GM23338 (cell line): Measurements from ENCODE around the gene PIKFYVE. TPM values are rescaled to one million over a fixed set of nuclear protein-coding genes. Genes with fewer than 3 reads are reported as not detected.

ENCODE experiments used
- ATAC-seq: fragments of 200-7000 bp; cut with Tn5 transposase; 3 replicates; pipeline ENCODE4 v1.9.1; 2020
- DNase-seq: peaks from one replicate; pipeline ENCODE4 v3.0.0-alpha.2; 2015; ENCODE audit warnings: low spot score
- H2AFZ ChIP-seq: fragments of 200-600 bp; sonication (generic); 2 replicates; pipeline ENCODE4 v1.8.0; 2016; ENCODE audit warnings: antibody characterized with exemption, mild to moderate bottlenecking, moderate library complexity
- H3F3A ChIP-seq: fragments of 200-600 bp; sonication (generic); replicated peaks from 2 replicates; pipeline ENCODE4 v1.8.0; 2017; ENCODE audit warnings: antibody characterized with exemption, mixed run types, low read depth
- H3K27ac ChIP-seq: fragments of 200-600 bp; sonication (generic); 2 replicates; pipeline ENCODE4 v1.6.1; 2016; ENCODE audit warnings: low read depth
- H3K27me3 ChIP-seq: fragments of 200-600 bp; sonication (generic); 2 replicates; pipeline ENCODE4 v1.8.0; 2016; ENCODE audit warnings: mild to moderate bottlenecking, mixed run types, moderate library complexity; ENCODE audit not compliant: insufficient read depth
- H3K36me3 ChIP-seq: fragments of 200-600 bp; sonication (generic); 2 replicates; pipeline ENCODE4 v1.8.0; 2016; ENCODE audit warnings: mild to moderate bottlenecking; ENCODE audit not compliant: insufficient read depth
- H3K4me1 ChIP-seq: fragments of 200-600 bp; sonication (generic); 2 replicates; pipeline ENCODE4 v1.8.0; 2016; ENCODE audit warnings: mild to moderate bottlenecking, moderate library complexity; ENCODE audit not compliant: insufficient read depth
- H3K4me2 ChIP-seq: fragments of 200-600 bp; sonication (generic); 2 replicates; pipeline ENCODE4 v1.7.1; 2017; ENCODE audit warnings: mixed run types
- H3K4me3 ChIP-seq: fragments of 200-600 bp; sonication (generic); 2 replicates; pipeline ENCODE4 v1.6.1; 2016; ENCODE audit warnings: mixed run types
- H3K79me2 ChIP-seq: fragments of 200-600 bp; sonication (generic); replicated peaks from 2 replicates; pipeline ENCODE4 v1.8.0; 2017; ENCODE audit warnings: mild to moderate bottlenecking; ENCODE audit not compliant: insufficient read depth
- H3K9me2 ChIP-seq: fragments of 200-600 bp; sonication (generic); 2 replicates; pipeline ENCODE4 v1.8.0; 2017; ENCODE audit not compliant: insufficient read depth
- H4K20me1 ChIP-seq: fragments of 200-600 bp; sonication (generic); replicated peaks from 2 replicates; pipeline ENCODE4 v1.8.0; 2017; ENCODE audit warnings: mild to moderate bottlenecking; ENCODE audit not compliant: insufficient read depth
- H3K27ac Mint-ChIP-seq: 2 replicates; pipeline ENCODE4 v1.8.0; 2020; ENCODE audit warnings: inconsistent platforms, mild to moderate bottlenecking, moderate library complexity, mixed read lengths
- H3K27me3 Mint-ChIP-seq: 3 replicates; pipeline ENCODE4 v1.8.0; 2022; ENCODE audit warnings: low read depth, mild to moderate bottlenecking, moderate library complexity, mixed read lengths, inconsistent platforms; ENCODE audit not compliant: insufficient read depth, poor library complexity
- H3K36me3 Mint-ChIP-seq: 3 replicates; pipeline ENCODE4 v1.8.0; 2021; ENCODE audit warnings: low read depth, mild to moderate bottlenecking, inconsistent platforms, moderate library complexity, mixed read lengths
- H3K4me1 Mint-ChIP-seq: 3 replicates; pipeline ENCODE4 v1.8.0; 2020; ENCODE audit warnings: mild to moderate bottlenecking, inconsistent platforms, mixed read lengths
- H3K4me3 Mint-ChIP-seq: 3 replicates; pipeline ENCODE4 v1.8.0; 2021; ENCODE audit warnings: moderate library complexity, mild to moderate bottlenecking, inconsistent platforms, mixed read lengths
- H3K9me3 Mint-ChIP-seq: 3 replicates; pipeline ENCODE4 v1.8.0; 2020; ENCODE audit warnings: moderate library complexity, mild to moderate bottlenecking, inconsistent platforms, mixed read lengths
- CREB1 ChIP-seq: fragments of 250-450 bp; sonication (Bioruptor Pico); IDR thresholded peaks from 2 replicates; pipeline ENCODE4 v1.5.0; 2020; ENCODE audit warnings: low read depth, mild to moderate bottlenecking, moderate library complexity
- EZH2 ChIP-seq: fragments of 200-600 bp; sonication (generic); IDR thresholded peaks from one replicate; pipeline ENCODE4 v1.8.0; 2017; ENCODE audit warnings: antibody characterized with exemption, mild to moderate bottlenecking, low read depth; ENCODE audit not compliant: unreplicated experiment
- ZNF114 ChIP-seq: fragments of 250-450 bp; sonication (Bioruptor Pico); IDR thresholded peaks from 2 replicates; pipeline ENCODE4 v1.5.0; 2020; ENCODE audit warnings: mild to moderate bottlenecking, moderate library complexity
- polyA plus RNA-seq: library from polyadenylated mRNA; unstranded; fragments of >200 nt; fragmentation: Nextera tagmentation; extraction: Ambion mirVana; gene quantifications from 2 replicates; pipeline ENCODE4 v1.2.1, GENCODE V29; 2016
- total RNA-seq: library from RNA; depleted of rRNA; stranded (reverse); fragments of >200 nt; shearing (Covaris generic); gene quantifications from 2 replicates; pipeline ENCODE4 v1.2.3, GENCODE V29; 2014
- TF ChIP-seq, protein P1 (sequence below): IDR thresholded peaks from 2 replicates; pipeline ENCODE4 v1.6.1; 2016; ENCODE audit warnings: antibody characterized with exemption
- TF ChIP-seq, protein P2 (sequence below): IDR thresholded peaks from one replicate; pipeline ENCODE4 v1.6.1; 2018; ENCODE audit warnings: antibody characterized with exemption; ENCODE audit not compliant: unreplicated experiment
- TF ChIP-seq, protein P3 (sequence below), 2 experiments: fragments of 200-600 bp in 1 of 2; sonication (generic) in 1 of 2; conservative IDR thresholded peaks; 2 replicates each; pipeline versions ENCODE4 v1.5.1 to v1.6.1; 2016 to 2017; ENCODE audit warnings: antibody characterized with exemption in 2 of 2, low read depth in 2 of 2, mild to moderate bottlenecking in 2 of 2, moderate library complexity in 1 of 2

The PIKFYVE gene
- total and polyA plus RNA-seq, 2 experiments from 2014 or later, result 15.1 to 48.0 TPM

DNA sequence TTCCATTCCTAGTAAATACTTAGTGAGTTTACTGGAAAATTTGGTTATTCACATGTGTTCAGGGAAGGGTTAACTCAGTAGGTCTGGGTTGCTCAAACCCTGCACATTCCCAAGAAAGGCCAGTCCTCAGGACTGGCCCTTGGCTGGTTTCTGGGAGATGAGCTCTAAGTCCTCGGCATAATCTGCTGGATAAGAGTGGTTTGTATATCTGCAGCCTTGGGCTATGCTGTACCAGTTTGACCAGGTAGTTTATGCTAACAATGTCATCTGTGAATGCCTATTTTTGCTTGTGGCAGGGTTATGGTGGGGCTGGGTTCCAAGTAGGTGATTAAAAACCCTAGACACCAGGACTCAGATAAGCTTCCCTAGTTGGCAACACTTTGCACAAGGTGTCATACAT is 133.1 kb downstream of the PIKFYVE start (continued):
- TF ChIP-seq, protein P1, sequence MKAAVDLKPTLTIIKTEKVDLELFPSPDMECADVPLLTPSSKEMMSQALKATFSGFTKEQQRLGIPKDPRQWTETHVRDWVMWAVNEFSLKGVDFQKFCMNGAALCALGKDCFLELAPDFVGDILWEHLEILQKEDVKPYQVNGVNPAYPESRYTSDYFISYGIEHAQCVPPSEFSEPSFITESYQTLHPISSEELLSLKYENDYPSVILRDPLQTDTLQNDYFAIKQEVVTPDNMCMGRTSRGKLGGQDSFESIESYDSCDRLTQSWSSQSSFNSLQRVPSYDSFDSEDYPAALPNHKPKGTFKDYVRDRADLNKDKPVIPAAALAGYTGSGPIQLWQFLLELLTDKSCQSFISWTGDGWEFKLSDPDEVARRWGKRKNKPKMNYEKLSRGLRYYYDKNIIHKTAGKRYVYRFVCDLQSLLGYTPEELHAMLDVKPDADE, result no peak
- no peak for TF ChIP-seq CREB1
- TF ChIP-seq, protein P2, sequence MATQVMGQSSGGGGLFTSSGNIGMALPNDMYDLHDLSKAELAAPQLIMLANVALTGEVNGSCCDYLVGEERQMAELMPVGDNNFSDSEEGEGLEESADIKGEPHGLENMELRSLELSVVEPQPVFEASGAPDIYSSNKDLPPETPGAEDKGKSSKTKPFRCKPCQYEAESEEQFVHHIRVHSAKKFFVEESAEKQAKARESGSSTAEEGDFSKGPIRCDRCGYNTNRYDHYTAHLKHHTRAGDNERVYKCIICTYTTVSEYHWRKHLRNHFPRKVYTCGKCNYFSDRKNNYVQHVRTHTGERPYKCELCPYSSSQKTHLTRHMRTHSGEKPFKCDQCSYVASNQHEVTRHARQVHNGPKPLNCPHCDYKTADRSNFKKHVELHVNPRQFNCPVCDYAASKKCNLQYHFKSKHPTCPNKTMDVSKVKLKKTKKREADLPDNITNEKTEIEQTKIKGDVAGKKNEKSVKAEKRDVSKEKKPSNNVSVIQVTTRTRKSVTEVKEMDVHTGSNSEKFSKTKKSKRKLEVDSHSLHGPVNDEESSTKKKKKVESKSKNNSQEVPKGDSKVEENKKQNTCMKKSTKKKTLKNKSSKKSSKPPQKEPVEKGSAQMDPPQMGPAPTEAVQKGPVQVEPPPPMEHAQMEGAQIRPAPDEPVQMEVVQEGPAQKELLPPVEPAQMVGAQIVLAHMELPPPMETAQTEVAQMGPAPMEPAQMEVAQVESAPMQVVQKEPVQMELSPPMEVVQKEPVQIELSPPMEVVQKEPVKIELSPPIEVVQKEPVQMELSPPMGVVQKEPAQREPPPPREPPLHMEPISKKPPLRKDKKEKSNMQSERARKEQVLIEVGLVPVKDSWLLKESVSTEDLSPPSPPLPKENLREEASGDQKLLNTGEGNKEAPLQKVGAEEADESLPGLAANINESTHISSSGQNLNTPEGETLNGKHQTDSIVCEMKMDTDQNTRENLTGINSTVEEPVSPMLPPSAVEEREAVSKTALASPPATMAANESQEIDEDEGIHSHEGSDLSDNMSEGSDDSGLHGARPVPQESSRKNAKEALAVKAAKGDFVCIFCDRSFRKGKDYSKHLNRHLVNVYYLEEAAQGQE, result no peak

DNA sequence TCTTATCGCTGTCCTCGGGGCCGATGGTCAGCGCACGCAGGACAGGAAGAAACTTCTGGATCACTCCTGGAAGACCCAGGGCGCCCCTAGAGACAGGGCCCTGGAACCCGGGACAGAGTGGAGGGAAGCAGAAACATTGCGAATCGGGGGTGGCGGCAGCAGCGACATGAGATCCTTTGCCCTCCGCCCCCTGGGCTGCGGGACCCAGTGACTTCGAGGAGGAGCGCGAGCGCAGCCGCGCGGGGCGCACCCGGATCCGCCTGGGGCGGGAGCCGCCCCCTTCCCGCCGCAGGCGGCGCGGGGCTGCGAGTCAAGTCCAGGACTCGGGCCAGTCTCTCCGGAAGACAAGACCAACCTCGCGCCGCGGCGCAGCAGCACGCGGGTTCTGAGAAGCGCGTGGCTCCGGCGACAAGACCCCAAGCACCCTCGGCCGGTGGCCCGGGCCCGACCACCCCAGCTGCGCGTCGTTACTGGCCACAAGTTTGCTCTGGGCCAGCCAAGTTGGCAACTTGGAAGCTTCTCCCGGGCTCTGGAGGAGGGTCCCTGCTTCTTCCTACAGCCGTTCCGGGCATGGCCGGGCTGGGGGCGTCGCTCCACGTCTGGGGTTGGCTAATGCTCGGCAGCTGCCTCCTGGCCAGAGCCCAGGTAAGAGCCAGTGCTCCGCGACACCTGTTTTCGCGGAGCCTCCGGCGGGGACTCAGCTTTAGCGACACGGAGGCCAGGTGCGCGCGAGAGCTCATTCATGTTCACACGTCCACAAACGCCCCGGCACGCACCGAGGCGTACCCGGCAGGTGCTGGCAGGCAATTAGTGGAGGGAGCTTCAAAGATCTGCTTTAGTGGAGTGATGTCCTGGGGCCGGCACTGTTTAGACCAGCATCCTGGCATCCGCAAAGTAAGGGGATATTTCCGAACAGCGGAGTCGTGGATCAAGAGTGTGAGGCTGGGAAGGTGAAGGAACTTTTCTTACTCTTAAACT is 140.7 kb downstream of the PIKFYVE start, which contains the start of gene PTH2R:
Gene PTH2R, plus strand, starts transcription at position 319 of the 978 bp plus-strand sequence. Its CDS starts 252 bp downstream, at position 571.
- Mint-ChIP-seq H3K27me3 (peaks cover 24% of the 10 kb centered on the region), H3K36me3 (no peaks in the 10 kb centered on the region), H3K4me1 (peaks cover 8% of the 10 kb centered on the region; the same call in 2 of the 3 replicates), H3K4me3 (peak within 1 kb of the TSS; percentile 72), H3K9me3 (peaks cover 4% of the 10 kb centered on the region; the same call in 1 of the 3 replicates), H3K27ac (no peak within 1 kb of the TSS)
- Histone ChIP-seq H3K4me3 (peak within 1 kb of the TSS; percentile 57), H4K20me1 (no peaks in the 10 kb centered on the region), H2AFZ (peak within 1 kb of the TSS; percentile 97), H3K79me2 (no peaks in the 10 kb centered on the region), H3K27ac (no peak within 1 kb of the TSS), H3K9me2 (no peaks in the 10 kb centered on the region), H3K36me3 (no peaks in the 10 kb centered on the region), H3K4me2 (peak within 1 kb of the TSS; percentile 83), H3K4me1 (peaks cover 10% of the 10 kb centered on the region; the same call in 1 of the 2 replicates), H3K27me3 (peaks cover 39% of the 10 kb centered on the region), H3F3A (0 out of 2 replicates have a peak, but pooled peaks cover 7% of the 10 kb centered on the region)
- TF ChIP-seq, protein P2, result no peak
- TF ChIP-seq EZH2 (no peak), ZNF114 (no peak), CREB1 (no peak)
- TF ChIP-seq, protein P3, sequence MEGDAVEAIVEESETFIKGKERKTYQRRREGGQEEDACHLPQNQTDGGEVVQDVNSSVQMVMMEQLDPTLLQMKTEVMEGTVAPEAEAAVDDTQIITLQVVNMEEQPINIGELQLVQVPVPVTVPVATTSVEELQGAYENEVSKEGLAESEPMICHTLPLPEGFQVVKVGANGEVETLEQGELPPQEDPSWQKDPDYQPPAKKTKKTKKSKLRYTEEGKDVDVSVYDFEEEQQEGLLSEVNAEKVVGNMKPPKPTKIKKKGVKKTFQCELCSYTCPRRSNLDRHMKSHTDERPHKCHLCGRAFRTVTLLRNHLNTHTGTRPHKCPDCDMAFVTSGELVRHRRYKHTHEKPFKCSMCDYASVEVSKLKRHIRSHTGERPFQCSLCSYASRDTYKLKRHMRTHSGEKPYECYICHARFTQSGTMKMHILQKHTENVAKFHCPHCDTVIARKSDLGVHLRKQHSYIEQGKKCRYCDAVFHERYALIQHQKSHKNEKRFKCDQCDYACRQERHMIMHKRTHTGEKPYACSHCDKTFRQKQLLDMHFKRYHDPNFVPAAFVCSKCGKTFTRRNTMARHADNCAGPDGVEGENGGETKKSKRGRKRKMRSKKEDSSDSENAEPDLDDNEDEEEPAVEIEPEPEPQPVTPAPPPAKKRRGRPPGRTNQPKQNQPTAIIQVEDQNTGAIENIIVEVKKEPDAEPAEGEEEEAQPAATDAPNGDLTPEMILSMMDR (conservative IDR thresholded peaks at IDR 0.05; ENCODE audit: low read depth in 2 of 2), result peak in 1 of 2 experiments; percentile 28; a peak in 2 of 4 replicates
- DNase-seq, result peak; percentile 71
- peak; percentile 88 for ATAC-seq
